HG03565 (cell line): ENCODE measurements around the gene ZFPM1.
"Not testable (repeated sequence)": the region's sequence is repeated elsewhere in the genome, so short reads cannot be mapped to it uniquely, and the experiment has no call there.

Experiments
- ATAC-seq: cut with Tn5 transposase; IDR thresholded peaks from one replicate; pipeline ENCODE4 v1.9.1; 2021; ENCODE audit warnings: mild to moderate bottlenecking, moderate library complexity; ENCODE audit not compliant: unreplicated experiment

The ZFPM1 gene

GRCh38 chr16:88478889-88479792 is 26.1 kb downstream of the ZFPM1 start:
- ATAC-seq: no peak

DNA sequence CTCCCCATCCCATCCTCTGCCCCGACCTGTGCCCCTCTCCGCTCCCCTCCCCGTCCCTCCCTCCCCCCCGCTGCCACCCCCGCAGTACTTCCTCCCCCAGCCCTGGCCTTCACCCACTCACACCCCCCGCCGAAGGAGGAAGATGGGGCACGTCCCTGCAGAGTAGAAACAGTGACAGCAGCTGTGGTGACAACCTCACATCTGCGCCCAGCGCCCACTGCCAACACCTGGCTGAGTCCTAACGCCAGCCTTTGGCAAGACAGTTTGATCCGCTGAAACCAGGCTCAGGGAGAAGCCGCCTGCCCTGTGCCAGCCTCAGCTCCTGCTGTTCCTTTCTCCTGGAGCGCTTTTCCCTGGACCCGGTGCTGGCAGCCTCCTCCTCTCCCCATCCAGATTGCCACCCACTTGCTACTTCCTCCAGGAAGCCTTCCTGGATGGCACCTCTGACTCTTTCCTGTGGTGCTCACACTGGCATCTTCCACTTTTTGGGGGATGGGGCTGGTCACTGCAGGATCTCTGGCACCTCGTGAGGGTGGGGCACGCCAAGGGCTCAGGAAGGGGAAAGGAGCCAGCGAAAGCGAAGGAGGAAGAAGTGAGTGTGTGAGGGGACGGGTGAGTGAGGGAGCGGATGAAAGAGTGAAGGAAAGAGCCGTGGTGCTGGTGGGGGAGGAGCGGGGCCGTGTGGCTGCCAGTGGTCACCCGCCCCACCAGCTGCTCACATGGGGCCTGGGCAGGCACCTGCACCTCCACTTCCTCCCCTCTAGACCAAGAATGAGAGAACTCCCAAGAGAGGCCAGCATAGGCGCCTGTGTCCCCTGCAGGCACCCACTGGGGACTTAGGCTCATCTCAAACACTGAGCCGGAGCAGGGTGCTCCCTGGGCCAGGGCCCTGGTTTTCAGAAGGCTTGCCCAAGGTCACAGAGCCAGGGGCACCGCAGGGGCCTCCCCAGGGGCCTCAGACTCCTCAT is 27.0 kb downstream of the ZFPM1 start:
- ATAC-seq: no peak

DNA sequence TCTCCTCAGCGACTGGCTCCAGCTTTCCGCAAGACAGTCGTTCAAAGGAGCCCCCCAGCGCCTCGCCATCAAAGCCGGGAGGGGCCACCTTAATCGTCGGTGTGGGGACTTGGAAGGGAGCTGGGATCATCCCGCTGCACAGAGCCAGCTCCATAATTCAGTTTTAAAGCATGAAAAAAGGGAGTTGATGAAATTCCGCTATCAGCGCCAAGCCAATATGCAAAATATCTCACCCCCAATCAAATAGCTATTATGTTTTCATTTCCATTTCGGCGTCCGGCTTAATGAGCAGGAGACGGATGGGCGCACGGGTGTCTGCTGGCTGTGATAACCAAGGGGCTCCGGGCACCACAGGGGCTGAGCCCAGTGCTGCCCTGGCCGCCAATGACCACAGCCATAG is 27.7 kb downstream of the ZFPM1 start:
- no peak for ATAC-seq

GRCh38 chr16:88481851-88482250 is 28.8 kb downstream of the ZFPM1 start:
- no peak for ATAC-seq

DNA sequence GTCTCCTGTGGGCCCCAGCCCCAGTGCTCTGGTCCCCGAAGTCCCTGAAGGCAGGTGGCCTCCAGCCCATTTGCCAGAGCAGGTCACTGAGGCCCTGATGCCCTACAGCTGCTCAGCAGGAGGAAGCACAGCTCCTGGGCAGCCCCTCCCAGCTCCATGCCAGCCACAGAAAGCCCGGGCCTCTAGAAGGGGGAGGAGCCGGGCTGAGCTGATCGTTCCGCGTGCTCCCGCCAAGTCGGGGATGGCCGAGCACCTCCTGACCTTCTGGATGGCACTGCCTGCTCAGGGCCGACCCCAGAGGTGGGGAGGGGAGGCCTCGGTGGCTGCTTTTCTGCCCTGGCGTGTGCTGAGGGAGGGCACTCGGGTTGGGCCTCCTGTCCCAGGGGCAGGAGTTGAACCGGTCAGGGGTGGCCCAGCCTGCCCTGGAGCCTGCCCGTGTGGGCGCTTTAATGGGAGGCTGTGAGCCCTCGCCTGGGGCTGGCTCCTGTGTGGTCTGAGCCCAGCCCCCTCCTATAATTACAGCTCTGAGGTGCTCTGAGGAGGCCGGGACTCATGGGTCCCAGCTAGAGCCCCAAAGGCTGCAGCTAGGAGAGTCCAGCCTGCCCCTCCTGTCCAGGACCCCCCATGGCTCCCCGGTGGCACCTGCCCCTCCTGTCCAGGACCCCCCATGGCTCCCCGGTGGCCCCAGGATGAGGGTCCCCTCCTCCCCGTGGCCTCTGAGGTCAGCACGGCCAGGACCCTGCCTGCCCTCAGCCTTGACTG is 29.7 kb downstream of the ZFPM1 start:
- ATAC-seq: no peak

DNA sequence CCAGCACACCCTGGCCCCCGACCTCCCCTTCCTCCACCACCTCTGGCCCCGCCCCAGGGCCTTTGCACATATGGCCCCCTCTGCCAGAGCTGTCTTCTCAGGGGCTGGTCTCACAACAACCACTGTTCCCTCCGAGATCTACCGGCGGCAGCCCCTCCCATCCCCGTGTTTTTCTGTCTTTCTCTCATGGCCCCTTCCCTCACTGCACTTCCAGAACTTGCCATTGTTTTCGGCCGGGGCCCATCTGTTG is 30.2 kb downstream of the ZFPM1 start:
- no peak for ATAC-seq

- no peak for ATAC-seq
Observed at GRCh38 chr16:88484505-88485365, 31.7 kb downstream of the ZFPM1 start.

GRCh38 chr16:88485366-88485741 is 32.3 kb downstream of the ZFPM1 start:
- not testable (repeated sequence) for ATAC-seq

GRCh38 chr16:88486398-88487123 is 33.5 kb downstream of the ZFPM1 start:
- ATAC-seq: no peak

DNA sequence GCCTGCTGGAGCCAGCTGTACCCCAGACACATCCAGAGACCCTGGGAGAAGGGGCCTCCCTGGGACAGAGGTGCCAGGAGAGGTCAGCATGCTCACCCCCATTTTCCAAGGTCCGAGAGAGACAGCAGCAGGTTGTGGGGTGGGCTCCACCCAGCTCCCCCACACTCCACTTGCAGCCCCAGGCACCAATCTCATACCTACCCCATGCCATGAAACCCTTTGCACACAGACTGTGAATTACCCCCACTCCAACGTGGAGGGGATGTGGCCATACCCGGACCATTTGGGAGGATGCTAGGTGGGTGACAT is 34.0 kb downstream of the ZFPM1 start:
- ATAC-seq: no peak

- ATAC-seq: no peak
Observed at GRCh38 chr16:88487920-88488851, 35.1 kb downstream of the ZFPM1 start.

GRCh38 chr16:88489163-88489741 is 36.2 kb downstream of the ZFPM1 start:
- ATAC-seq: no peak

GRCh38 chr16:88491001-88491559 is 38.0 kb downstream of the ZFPM1 start:
- no peak for ATAC-seq

GRCh38 chr16:88491560-88492310 is 38.7 kb downstream of the ZFPM1 start:
- ATAC-seq: no peak

- ATAC-seq: no peak
Observed at GRCh38 chr16:88493879-88494278, 40.8 kb downstream of the ZFPM1 start.

DNA sequence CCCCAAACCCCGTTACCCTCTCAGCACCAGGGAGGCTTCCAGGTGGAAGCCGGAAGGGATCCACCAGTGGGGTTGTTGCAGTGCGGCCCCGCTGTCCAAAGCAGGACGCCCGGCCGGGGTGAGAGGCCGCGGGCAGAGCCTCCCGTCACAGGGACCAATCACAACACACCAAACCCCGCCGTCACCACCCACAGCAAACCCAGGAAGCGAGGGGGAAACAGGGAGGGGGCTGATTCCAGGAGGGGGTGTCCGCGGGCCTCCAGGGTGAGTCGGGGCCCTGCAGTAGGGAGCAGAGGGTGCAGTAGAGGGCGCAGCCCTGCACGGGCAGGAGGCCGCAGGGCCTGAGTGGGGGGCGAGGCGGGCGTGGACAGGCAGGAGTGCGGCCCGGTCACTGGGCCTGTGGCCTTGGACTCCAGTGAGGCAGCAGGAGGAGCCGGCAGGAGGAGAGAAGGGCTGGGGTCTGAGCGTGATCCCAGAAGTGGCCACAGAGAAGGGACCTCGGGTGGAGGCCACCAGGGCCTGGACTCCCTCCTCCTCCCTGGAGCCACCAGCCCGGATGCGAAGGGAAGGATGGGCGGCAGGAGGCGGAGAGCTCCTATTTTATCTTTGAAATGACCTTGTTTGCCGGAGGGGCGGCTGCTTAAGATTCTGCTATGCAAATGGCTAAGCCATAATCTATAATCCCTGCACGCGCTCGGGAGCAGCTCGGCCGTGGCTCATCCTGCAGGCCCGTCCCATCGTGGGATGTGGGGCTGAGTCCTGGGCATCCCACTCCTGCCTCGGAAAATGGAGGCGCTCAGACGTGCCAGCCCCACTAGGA is 41.5 kb downstream of the ZFPM1 start:
- ATAC-seq: no peak
